Mammary epithelial cell (primary cell): ENCODE measurements around the gene PDE4A.

Source experiments
- CTCF ChIP-seq, 2 donors: IDR thresholded peaks in 1 of 2; conservative IDR thresholded peaks in 1 of 2; 2 replicates each; pipeline ENCODE4 v1.5.1; 2011 to 2012; ENCODE audit warnings: inconsistent platforms in 2 of 2, low read length in 2 of 2, mild to moderate bottlenecking in 2 of 2, control low read depth in 1 of 2, low read depth in 1 of 2; ENCODE audit not compliant: insufficient read depth in 1 of 2; ENCODE audit errors: extremely low read depth in 1 of 2
- EZH2 ChIP-seq: IDR thresholded peaks from 2 replicates; pipeline ENCODE4 v1.6.1; 2012; ENCODE audit warnings: low read length, inconsistent platforms, borderline replicate concordance

- TF ChIP-seq CTCF (conservative IDR thresholded peaks at IDR 0.05 in 1 of 2, IDR thresholded peaks at IDR 0.05 in 1 of 2; ENCODE audit: extremely low read depth in 1 of 2, insufficient read depth in 1 of 2, low read depth in 1 of 2, low read length in 2 of 2) (no peak), EZH2 (no peak)
These were observed 6.8 kb downstream of the PDE4A start for GRCh38 chr19:10427169-10427568.
